Measurements from ENCODE around the gene RYR2.
"Not testable (repeated sequence)": the region's sequence is repeated elsewhere in the genome, so short reads cannot be mapped to it uniquely, and the experiment has no call there.

The RYR2 gene

GRCh38 chr1:237590386-237590785, 548.4 kb downstream of the RYR2 start:
- no peak for DNase-seq

GRCh38 chr1:237591353-237591752, 549.4 kb downstream of the RYR2 start:
- no peak for DNase-seq

GRCh38 chr1:237603036-237603568, 561.1 kb downstream of the RYR2 start:
- not testable (repeated sequence) for DNase-seq

DNA sequence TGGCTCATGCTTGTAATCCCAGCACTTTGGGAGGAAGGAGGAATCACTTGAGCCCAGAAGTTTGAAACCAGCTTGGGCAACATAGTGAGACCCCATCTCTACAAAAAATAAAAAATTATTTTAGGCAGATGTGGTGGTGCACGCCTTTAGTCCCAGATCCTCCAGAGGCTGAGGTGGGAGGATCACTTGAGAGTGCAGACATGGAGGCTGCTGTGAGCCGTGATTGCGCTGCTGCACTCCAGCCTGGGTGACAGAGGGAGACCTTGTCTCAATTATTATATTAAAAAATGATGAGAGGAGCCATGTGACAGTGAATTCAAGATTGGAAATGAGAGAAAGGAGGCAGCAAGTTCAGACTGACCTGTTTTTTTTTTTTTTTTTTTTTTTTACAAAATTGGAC, 566.4 kb downstream of the RYR2 start:
- no peak for DNase-seq

DNA sequence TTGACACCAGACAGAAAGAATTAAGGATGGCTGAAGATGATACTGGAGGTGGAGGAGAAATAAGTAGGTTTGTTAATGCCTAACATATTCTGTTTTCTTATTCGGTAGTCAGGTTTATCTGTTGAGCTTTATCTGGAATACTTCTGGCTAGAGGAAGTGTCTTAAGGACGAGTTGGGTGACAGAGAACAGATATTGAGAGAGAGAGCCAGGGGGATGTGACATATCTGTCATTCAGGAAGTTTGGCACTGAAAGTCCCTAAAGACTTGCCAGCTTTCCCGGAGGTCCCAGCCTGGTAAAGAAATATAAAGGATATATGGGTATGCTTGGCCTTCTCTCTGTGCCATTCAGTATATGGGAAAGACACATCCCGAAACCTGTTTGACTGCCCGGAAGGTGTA, 568.2 kb downstream of the RYR2 start:
- DNase-seq: no peak

DNA sequence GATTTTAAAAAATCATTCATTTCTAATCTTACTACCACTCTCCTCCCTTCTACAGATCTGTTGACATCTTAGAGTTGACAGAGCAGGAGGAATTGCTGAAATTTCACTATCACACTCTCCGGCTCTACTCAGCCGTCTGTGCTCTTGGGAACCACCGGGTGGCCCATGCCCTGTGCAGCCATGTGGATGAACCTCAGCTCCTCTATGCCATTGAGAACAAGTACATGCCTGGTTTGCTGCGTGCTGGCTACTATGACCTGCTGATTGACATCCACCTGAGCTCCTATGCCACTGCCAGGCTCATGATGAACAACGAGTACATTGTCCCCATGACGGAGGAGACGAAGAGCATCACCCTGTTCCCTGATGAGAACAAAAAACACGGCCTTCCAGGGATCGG, 572.0 kb downstream of the RYR2 start:
- no peak for DNase-seq

GRCh38 chr1:237619553-237619952, 577.6 kb downstream of the RYR2 start:
- no peak for DNase-seq

- DNase-seq: no peak
These were observed 592.9 kb downstream of the RYR2 start for GRCh38 chr1:237634922-237635321.

DNA sequence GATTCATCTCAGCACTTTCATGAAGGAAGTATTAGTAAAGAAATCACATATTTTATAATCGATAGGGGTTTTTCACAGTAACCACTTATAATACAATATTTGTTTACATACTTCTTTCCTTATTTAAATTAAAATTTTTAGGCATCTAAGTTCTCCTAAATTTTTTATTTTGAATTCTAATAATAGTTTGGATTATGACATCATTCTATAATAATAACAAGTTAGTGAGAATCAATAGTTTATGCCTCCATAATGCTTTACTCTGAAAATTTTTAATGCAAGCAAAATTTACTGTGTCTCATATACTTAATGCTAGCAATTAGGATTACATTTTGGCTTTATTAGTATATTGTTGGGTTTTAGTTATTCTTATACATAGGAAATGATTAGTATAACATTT, 596.6 kb downstream of the RYR2 start:
- DNase-seq: no peak

GRCh38 chr1:237640011-237640671, 598.2 kb downstream of the RYR2 start:
- no peak for DNase-seq

GRCh38 chr1:237640966-237641365, 599.0 kb downstream of the RYR2 start:
- DNase-seq: no peak

- no peak for DNase-seq
These were observed 608.8 kb downstream of the RYR2 start for GRCh38 chr1:237650809-237651208.

DNA sequence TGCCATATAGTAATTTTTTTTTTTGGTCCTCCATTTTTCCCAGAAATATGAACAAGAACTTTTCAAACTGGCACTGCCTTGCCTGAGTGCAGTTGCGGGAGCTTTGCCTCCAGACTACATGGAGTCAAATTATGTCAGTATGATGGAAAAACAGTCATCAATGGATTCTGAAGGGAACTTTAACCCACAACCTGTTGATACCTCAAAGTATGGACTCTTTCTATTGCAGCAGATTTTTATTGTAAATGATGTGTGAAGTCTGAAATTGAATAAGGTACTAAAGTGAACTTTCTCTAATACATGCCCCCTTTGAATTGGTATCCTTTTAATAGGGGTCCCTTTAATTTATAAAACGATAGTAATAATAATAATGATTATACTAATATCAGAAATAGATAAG, 613.8 kb downstream of the RYR2 start:
- DNase-seq: no peak

- DNase-seq: no peak
These were observed 622.4 kb downstream of the RYR2 start for GRCh38 chr1:237664348-237664747.

DNA sequence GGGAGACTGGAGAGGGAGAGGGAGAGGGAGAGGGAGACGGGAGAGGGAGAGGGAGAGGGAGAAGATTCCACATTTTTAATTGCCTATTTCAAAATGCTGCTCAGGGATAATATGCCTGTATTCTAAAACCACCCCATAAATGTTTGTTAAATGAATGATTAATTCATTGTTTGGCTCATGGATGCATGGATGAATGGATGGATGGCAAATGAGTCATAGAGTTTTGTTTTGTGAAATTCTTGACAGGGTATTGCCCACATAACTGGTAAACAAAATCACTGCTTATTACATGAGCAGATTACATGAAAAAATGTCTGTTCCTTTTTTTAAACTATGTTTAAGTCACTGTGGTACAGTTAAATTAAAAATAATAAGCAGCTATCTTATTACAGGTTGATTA, 628.3 kb downstream of the RYR2 start:
- no peak for DNase-seq

DNA sequence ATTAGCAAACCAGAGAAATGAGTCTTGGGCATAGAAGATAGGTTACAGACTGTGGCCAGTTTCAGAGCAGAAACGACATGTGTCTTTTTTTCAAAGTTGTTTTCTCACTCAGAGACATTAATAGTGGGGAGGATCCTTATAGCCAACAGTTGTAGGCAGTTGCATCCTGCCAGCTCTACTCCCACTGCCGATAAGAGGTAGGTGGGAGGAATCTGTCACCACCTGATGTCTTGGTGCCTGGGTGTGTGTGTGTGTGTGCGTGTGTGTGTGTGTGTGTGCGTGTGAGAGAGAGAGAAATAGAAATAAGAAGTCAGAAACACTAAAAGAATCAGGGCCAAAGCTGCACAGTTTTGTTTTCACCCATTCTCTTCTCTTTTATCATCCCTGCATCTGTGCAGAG, 629.3 kb downstream of the RYR2 start:
- DNase-seq: no peak

DNA sequence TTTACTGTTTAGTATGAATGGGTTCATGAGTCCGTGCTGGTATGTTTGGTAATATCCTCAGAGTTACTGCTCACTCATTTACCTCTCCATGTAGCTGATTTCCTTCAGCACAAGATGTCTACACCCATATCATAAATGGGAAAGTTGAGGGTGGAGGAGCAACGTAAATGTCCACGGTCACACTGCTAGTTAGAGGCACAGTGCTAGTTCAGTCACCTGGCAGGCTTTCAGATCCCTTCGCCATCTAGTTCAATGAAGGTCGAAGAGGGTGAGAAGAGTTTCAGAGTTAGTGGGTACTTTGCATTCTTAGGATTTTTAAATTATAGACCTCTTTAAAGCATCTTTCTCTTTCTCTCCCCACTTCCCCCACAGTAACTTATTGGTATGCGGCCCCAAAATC, 630.0 kb downstream of the RYR2 start:
- DNase-seq: no peak

DNA sequence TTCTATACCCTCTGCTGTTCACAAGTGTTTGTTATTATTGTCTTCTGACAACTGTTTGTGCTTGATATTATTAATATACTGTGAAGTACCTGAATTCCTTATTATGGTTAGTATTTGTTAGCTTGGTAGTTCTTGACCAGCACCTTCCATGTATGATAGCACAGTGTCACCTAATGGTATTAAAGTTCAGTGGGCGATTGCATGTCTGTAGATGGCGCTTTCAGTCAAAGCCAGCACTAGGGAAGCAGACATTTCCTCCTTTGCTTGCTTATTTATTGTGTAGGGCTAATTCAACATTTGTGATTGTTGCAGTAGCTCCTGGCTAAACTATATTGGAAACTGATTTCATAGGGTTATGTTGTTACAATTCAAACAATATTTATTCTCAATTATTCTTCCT, 630.8 kb downstream of the RYR2 start:
- no peak for DNase-seq

- DNase-seq: no peak
These were observed 631.6 kb downstream of the RYR2 start for GRCh38 chr1:237673631-237674030.

DNA sequence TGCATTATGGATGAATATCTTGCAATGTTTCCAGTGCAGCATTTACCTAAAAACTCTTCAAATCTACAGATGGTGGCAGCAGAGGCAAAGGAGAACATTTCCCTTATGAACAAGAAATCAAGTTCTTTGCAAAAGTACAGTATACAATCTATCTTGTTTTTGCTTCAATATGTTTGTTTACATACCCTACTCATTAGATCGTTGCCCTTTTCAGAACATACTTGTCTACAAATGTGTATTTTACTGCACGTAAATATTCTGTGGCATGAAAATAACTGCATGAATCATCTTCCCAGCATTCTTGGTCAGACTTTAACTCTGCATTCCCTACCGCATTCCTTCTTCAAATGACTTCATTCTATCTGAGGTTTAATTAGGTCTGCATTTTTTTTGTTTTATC, 636.0 kb downstream of the RYR2 start:
- no peak for DNase-seq

DNA sequence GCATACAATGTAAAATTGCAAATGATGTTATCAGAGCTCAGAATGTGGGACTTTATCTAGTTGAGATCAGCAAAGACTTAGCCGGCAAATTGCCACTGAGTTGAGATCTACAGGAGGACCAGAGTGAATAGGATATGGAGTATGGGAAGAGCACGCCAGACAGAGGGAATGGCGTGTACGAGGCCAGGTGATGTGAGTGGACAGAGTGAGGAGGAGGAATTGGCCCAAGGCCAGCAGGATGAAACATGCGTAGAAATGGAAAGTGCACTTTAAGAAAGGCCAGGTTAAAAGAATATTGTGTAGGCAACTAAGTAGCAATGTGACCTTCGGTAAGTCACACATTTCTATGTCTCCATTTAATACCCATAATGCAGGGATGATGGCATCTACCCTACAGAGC, 637.7 kb downstream of the RYR2 start:
- DNase-seq: no peak

- no peak for DNase-seq
These were observed 639.2 kb downstream of the RYR2 start for GRCh38 chr1:237681210-237681609.

DNA sequence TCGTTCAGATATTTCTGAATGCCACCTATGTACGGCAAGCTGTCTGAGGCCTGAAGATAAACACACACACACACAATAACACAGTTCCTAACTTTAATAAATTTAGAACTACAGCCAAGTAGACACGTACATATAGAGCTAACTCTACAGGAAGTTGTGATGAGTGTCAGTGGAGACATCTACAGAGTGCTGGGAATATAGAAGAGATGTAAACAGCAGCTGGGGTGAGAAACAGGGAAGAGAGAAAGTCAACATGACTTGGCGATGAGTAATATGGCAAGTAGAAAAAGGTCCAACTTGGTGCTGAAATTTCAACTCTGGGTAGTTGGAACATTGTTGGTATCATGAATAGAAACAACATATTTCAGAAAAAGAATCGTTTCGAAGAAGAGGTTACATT, 642.3 kb downstream of the RYR2 start:
- no peak for DNase-seq

GRCh38 chr1:237685551-237685950, 643.6 kb downstream of the RYR2 start:
- no peak for DNase-seq

DNA sequence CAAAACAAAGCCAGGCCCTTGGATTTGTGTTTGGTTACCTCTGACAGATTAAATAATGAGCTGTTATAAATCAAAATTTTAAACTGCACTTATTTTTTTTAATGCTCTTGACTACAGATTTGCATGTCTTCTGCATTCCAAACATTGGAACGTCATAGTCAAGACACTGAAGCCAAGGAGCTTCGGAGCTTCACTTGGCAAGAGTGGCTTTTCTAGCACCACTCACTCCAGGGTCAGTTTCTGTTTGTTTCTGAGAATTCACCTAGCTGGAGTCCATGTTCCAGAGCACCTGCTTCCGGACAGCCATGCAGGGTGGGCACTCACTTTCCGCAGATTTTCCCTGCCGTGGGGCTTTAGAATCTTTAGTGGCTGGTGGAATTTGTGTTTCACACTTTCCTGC, 645.8 kb downstream of the RYR2 start:
- no peak for DNase-seq
